HEK293T (cell line): ENCODE data around the gene TOE1.

Experiments used
- BHLHE40 ChIP-seq: fragments of 450-650 bp; IDR thresholded peaks from 2 replicates; pipeline ENCODE4 v1.6.1; 2016; ENCODE audit warnings: mild to moderate bottlenecking, moderate library complexity, borderline replicate concordance
- FOXM1 ChIP-seq: fragments of 450-650 bp; IDR thresholded peaks from 2 replicates; pipeline ENCODE4 v1.6.1; 2017; ENCODE audit warnings: mild to moderate bottlenecking, borderline replicate concordance

GRCh38 chr1:45380125-45380524, 40.2 kb downstream of the TOE1 start:
- TF ChIP-seq FOXM1 (no peak), BHLHE40 (no peak)
